SK-N-SH treated with all-trans-retinoic acid at 6 μM for 48 hours (cell line): ENCODE measurements around the gene GRAMD4.

Source experiments
- ATAC-seq: fragments of 200-7000 bp; cut with Tn5 transposase; 3 replicates; pipeline ENCODE4 v1.9.1; 2020; ENCODE audit warnings: mild to moderate bottlenecking, moderate library complexity
- ARNTL ChIP-seq: fragments of 450-650 bp; formaldehyde crosslinking; IDR thresholded peaks from 2 replicates; pipeline ENCODE4 v1.5.0; 2020; ENCODE audit warnings: low read depth, mild to moderate bottlenecking, moderate library complexity, borderline replicate concordance
- BACH2 ChIP-seq: fragments of 250-450 bp; sonication (Bioruptor Pico); IDR thresholded peaks from 2 replicates; pipeline ENCODE4 v1.9.0; 2021; ENCODE audit warnings: mild to moderate bottlenecking, borderline replicate concordance
- CSDC2 ChIP-seq: fragments of 250-450 bp; sonication (Bioruptor Pico); IDR thresholded peaks from 2 replicates; pipeline ENCODE4 v1.5.0; 2020; ENCODE audit warnings: mild to moderate bottlenecking, moderate library complexity
- CSRNP3 ChIP-seq: fragments of 250-450 bp; sonication (Bioruptor Pico); IDR thresholded peaks from 2 replicates; pipeline ENCODE4 v1.5.1; 2021; ENCODE audit warnings: mild to moderate bottlenecking, moderate library complexity
- ISL1 ChIP-seq: fragments of 250-450 bp; sonication (Bioruptor Pico); IDR thresholded peaks from 2 replicates; pipeline ENCODE4 v2.1.2; 2022; ENCODE audit warnings: mild to moderate bottlenecking, moderate library complexity
- POU6F1 ChIP-seq: fragments of 250-450 bp; sonication (Bioruptor Pico); IDR thresholded peaks from 2 replicates; pipeline ENCODE4 v1.8.0; 2021; ENCODE audit warnings: low read depth, mild to moderate bottlenecking, moderate library complexity, borderline replicate concordance
- SNAI2 ChIP-seq: fragments of 250-450 bp; sonication (Bioruptor Pico); IDR thresholded peaks from 2 replicates; pipeline ENCODE4 v1.5.0; 2020; ENCODE audit warnings: mild to moderate bottlenecking, moderate library complexity
- TCF4 ChIP-seq: fragments of 250-450 bp; sonication (Bioruptor Pico); IDR thresholded peaks from 2 replicates; pipeline ENCODE4 v1.8.0; 2021; ENCODE audit warnings: mild to moderate bottlenecking, moderate library complexity, borderline replicate concordance
- ZC3H10 ChIP-seq: fragments of 250-450 bp; sonication (Bioruptor Pico); IDR thresholded peaks from 2 replicates; pipeline ENCODE4 v1.5.1; 2021; ENCODE audit warnings: mild to moderate bottlenecking, moderate library complexity
- ZFP30 ChIP-seq: fragments of 450-650 bp; formaldehyde crosslinking; IDR thresholded peaks from 2 replicates; pipeline ENCODE4 v1.5.0; 2022; ENCODE audit warnings: mild to moderate bottlenecking, moderate library complexity
- ZNF70 ChIP-seq: fragments of 450-650 bp; formaldehyde crosslinking; IDR thresholded peaks from 2 replicates; pipeline ENCODE4 v1.5.0; 2020; ENCODE audit warnings: mild to moderate bottlenecking, moderate library complexity
- TF ChIP-seq, protein P1 (sequence below): fragments of 250-450 bp; sonication (Bioruptor Pico); IDR thresholded peaks from 2 replicates; pipeline ENCODE4 v1.8.0; 2020; ENCODE audit warnings: mild to moderate bottlenecking, moderate library complexity, borderline replicate concordance
- TF ChIP-seq, protein P2 (sequence below): fragments of 250-450 bp; sonication (Bioruptor Pico); IDR thresholded peaks from 2 replicates; pipeline ENCODE4 v1.5.1; 2020; ENCODE audit warnings: low read depth, mild to moderate bottlenecking, moderate library complexity
- TF ChIP-seq, protein P3 (sequence below): fragments of 250-450 bp; sonication (Bioruptor Pico); IDR thresholded peaks from 2 replicates; pipeline ENCODE4 v1.5.0; 2020; ENCODE audit warnings: mild to moderate bottlenecking, moderate library complexity

Gene GRAMD4

GRCh38 chr22:46638601-46639431 lies 18.6 kb downstream of the GRAMD4 start:
- TF ChIP-seq ZNF70 (CRISPR knock-in tag) (no peak), ZC3H10 (CRISPR knock-in tag) (no peak), CSRNP3 (CRISPR knock-in tag) (no peak), SNAI2 (CRISPR knock-in tag) (no peak), ISL1 (CRISPR knock-in tag) (no peak)
- TF ChIP-seq, protein P1, sequence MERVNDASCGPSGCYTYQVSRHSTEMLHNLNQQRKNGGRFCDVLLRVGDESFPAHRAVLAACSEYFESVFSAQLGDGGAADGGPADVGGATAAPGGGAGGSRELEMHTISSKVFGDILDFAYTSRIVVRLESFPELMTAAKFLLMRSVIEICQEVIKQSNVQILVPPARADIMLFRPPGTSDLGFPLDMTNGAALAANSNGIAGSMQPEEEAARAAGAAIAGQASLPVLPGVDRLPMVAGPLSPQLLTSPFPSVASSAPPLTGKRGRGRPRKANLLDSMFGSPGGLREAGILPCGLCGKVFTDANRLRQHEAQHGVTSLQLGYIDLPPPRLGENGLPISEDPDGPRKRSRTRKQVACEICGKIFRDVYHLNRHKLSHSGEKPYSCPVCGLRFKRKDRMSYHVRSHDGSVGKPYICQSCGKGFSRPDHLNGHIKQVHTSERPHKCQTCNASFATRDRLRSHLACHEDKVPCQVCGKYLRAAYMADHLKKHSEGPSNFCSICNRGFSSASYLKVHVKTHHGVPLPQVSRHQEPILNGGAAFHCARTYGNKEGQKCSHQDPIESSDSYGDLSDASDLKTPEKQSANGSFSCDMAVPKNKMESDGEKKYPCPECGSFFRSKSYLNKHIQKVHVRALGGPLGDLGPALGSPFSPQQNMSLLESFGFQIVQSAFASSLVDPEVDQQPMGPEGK (CRISPR knock-in tag), result no peak
- TF ChIP-seq, all 23 proteins: peak for 0
- no peak for ATAC-seq

GRCh38 chr22:46639843-46640242 lies 19.7 kb downstream of the GRAMD4 start:
- no peak for ATAC-seq

GRCh38 chr22:46640293-46641055 lies 20.3 kb downstream of the GRAMD4 start:
- TF ChIP-seq TCF4 (CRISPR knock-in tag), result no peak
- no peak for TF ChIP-seq POU6F1 (CRISPR knock-in tag)
- TF ChIP-seq ZFP30, result no peak
- no peak for TF ChIP-seq BACH2 (CRISPR knock-in tag)
- TF ChIP-seq CSDC2 (CRISPR knock-in tag), result no peak
- TF ChIP-seq, protein P2, sequence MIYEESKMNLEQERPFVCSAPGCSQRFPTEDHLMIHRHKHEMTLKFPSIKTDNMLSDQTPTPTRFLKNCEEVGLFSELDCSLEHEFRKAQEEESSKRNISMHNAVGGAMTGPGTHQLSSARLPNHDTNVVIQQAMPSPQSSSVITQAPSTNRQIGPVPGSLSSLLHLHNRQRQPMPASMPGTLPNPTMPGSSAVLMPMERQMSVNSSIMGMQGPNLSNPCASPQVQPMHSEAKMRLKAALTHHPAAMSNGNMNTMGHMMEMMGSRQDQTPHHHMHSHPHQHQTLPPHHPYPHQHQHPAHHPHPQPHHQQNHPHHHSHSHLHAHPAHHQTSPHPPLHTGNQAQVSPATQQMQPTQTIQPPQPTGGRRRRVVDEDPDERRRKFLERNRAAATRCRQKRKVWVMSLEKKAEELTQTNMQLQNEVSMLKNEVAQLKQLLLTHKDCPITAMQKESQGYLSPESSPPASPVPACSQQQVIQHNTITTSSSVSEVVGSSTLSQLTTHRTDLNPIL, result no peak
- TF ChIP-seq CSRNP3 (CRISPR knock-in tag), result no peak
- no peak for ATAC-seq

More at GRCh38 chr22:46639843-46640242, 19.7 kb downstream of the GRAMD4 start:
- no peak for TF ChIP-seq ARNTL (CRISPR knock-in tag)
- TF ChIP-seq ZC3H10 (CRISPR knock-in tag), result no peak
- TF ChIP-seq SNAI2 (CRISPR knock-in tag), result no peak
- TF ChIP-seq, protein P3, sequence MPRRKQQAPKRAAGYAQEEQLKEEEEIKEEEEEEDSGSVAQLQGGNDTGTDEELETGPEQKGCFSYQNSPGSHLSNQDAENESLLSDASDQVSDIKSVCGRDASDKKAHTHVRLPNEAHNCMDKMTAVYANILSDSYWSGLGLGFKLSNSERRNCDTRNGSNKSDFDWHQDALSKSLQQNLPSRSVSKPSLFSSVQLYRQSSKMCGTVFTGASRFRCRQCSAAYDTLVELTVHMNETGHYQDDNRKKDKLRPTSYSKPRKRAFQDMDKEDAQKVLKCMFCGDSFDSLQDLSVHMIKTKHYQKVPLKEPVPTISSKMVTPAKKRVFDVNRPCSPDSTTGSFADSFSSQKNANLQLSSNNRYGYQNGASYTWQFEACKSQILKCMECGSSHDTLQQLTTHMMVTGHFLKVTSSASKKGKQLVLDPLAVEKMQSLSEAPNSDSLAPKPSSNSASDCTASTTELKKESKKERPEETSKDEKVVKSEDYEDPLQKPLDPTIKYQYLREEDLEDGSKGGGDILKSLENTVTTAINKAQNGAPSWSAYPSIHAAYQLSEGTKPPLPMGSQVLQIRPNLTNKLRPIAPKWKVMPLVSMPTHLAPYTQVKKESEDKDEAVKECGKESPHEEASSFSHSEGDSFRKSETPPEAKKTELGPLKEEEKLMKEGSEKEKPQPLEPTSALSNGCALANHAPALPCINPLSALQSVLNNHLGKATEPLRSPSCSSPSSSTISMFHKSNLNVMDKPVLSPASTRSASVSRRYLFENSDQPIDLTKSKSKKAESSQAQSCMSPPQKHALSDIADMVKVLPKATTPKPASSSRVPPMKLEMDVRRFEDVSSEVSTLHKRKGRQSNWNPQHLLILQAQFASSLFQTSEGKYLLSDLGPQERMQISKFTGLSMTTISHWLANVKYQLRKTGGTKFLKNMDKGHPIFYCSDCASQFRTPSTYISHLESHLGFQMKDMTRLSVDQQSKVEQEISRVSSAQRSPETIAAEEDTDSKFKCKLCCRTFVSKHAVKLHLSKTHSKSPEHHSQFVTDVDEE (CRISPR knock-in tag), result no peak
- no peak for TF ChIP-seq ZNF70 (CRISPR knock-in tag)
